H1 (cell line): ENCODE results near the gene NECAB3. TPM values are rescaled to one million over a fixed set of nuclear protein-coding genes. Genes with fewer than 3 reads are reported as not detected.

ENCODE experiments used
- CTCF ChIA-PET: fragments of 300-600 bp; sonication (Branson Sonifier 250); formaldehyde crosslinking; loops from one replicate; lab custom pipeline; 2021; ENCODE audit not compliant: partially characterized antibody; lab: Charles Lee
- POLR2A ChIA-PET: fragments of 300-600 bp; sonication (Branson Sonifier 250); formaldehyde crosslinking; loops from one replicate; lab custom pipeline; 2021; ENCODE audit warnings: inconsistent platforms; ENCODE audit not compliant: partially characterized antibody; lab: Charles Lee
- DNase-seq, 2 experiments: peaks; one replicate each; pipeline versions ENCODE4 v3.0.0 to v3.0.0-alpha.2; 2010 to 2022; ENCODE audit warnings: low spot score in 2 of 2, low read depth in 1 of 2, mixed read lengths in 1 of 2
- FAIRE-seq: peaks from 2 replicates; lab custom pipeline; 2011; peaks lifted over from hg19 to GRCh38; lab: Jason Lieb, UNC
- H2AFZ ChIP-seq: 2 replicates; pipeline ENCODE4 v1.8.1; 2012; ENCODE audit warnings: low read length, inconsistent platforms
- H2AK5ac ChIP-seq: 2 replicates; pipeline ENCODE4 v1.6.1; 2013; ENCODE audit warnings: low read depth, low read length
- H2BK120ac ChIP-seq: replicated peaks from 2 replicates; pipeline ENCODE3; 2013; ENCODE audit warnings: low read depth, low read length, inconsistent platforms
- H2BK12ac ChIP-seq: 2 replicates; pipeline ENCODE4 v1.6.1; 2013; ENCODE audit warnings: low read depth, low read length
- H2BK15ac ChIP-seq: 2 replicates; pipeline ENCODE4 v1.6.1; 2013; ENCODE audit warnings: low read length
- H2BK20ac ChIP-seq: 2 replicates; pipeline ENCODE4 v1.6.1; 2013; ENCODE audit warnings: low read length
- H2BK5ac ChIP-seq: 2 replicates; pipeline ENCODE4 v1.6.1; 2013; ENCODE audit warnings: low read depth, low read length
- H3K14ac ChIP-seq: 2 replicates; pipeline ENCODE4 v1.6.1; 2013; ENCODE audit warnings: inconsistent platforms; ENCODE audit not compliant: insufficient read length
- H3K18ac ChIP-seq: 2 replicates; pipeline ENCODE4 v1.6.1; 2013; ENCODE audit warnings: low read length; ENCODE audit errors: extremely low read depth
- H3K23ac ChIP-seq: 2 replicates; pipeline ENCODE4 v1.6.1; 2013; ENCODE audit warnings: inconsistent platforms; ENCODE audit not compliant: insufficient read length
- H3K23me2 ChIP-seq: 2 replicates; pipeline ENCODE4 v1.6.1; 2013; ENCODE audit warnings: low read depth, low read length
- H3K27ac ChIP-seq: 2 replicates; pipeline ENCODE4 v1.6.1; 2011; ENCODE audit warnings: low read depth, low read length, inconsistent platforms
- H3K27me3 ChIP-seq, 4 experiments: replicated peaks in 1 of 4; 1 replicate in 1 of 4; 2 replicates in 3 of 4; pipeline versions ENCODE4 v1.6.1 to v1.8.1; 2011 to 2013; ENCODE audit warnings: low read length in 3 of 4, mild to moderate bottlenecking in 3 of 4, inconsistent platforms in 2 of 4, mixed read lengths in 2 of 4, moderate library complexity in 1 of 4; ENCODE audit not compliant: control insufficient read depth in 3 of 4, insufficient read depth in 3 of 4; ENCODE audit errors: extremely low read depth in 1 of 4
- H3K36me3 ChIP-seq, 4 experiments: 2 replicates each; pipeline versions ENCODE4 v1.6.1 to v1.8.1; 2011 to 2013; ENCODE audit warnings: mild to moderate bottlenecking in 4 of 4, low read length in 3 of 4, moderate library complexity in 2 of 4, control low read depth in 1 of 4, inconsistent platforms in 1 of 4; ENCODE audit not compliant: insufficient read depth in 4 of 4, control insufficient read depth in 2 of 4
- H3K4ac ChIP-seq: replicated peaks from 2 replicates; pipeline ENCODE3; 2013; ENCODE audit warnings: low read length, low read depth, mixed read lengths, inconsistent platforms; ENCODE audit not compliant: insufficient read length
- H3K4me1 ChIP-seq, 4 experiments: replicated peaks in 1 of 4; 1 replicate in 1 of 4; 2 replicates in 3 of 4; pipeline versions ENCODE4 v1.6.1 to v1.8.1; 2011 to 2013; ENCODE audit warnings: low read length in 3 of 4, inconsistent platforms in 2 of 4, mixed read lengths in 1 of 4; ENCODE audit not compliant: insufficient read depth in 4 of 4, control insufficient read depth in 3 of 4
- H3K4me2 ChIP-seq, 2 experiments: 2 replicates each; pipeline versions ENCODE4 v1.6.1 to v1.8.1; 2011 to 2013; ENCODE audit warnings: low read depth in 2 of 2, low read length in 2 of 2, control low read depth in 1 of 2, inconsistent platforms in 1 of 2, mild to moderate bottlenecking in 1 of 2; ENCODE audit not compliant: insufficient read depth in 1 of 2
- H3K4me3 ChIP-seq, 4 experiments: fragments of 200-600, 300-600 bp in 1 of 4; sonication (generic), shearing (Covaris generic), sonication (Bioruptor Twin) in 1 of 4; 2 replicates each; pipeline versions ENCODE4 v1.5.1 to v1.8.1; 2011 to 2016; ENCODE audit warnings: low read length in 4 of 4, low read depth in 3 of 4, control low read depth in 2 of 4, inconsistent platforms in 2 of 4, mild to moderate bottlenecking in 2 of 4, mixed read lengths in 1 of 4, moderate library complexity in 1 of 4; ENCODE audit not compliant: insufficient read depth in 2 of 4; ENCODE audit errors: extremely low read depth in 1 of 4
- H3K56ac ChIP-seq: replicated peaks from 2 replicates; pipeline ENCODE3; 2013; ENCODE audit warnings: low read depth, mild to moderate bottlenecking, mixed read lengths, low read length, inconsistent platforms; ENCODE audit not compliant: insufficient read length
- H3K79me1 ChIP-seq: 2 replicates; pipeline ENCODE4 v1.6.1; 2013; ENCODE audit warnings: low read depth, low read length, control low read depth
- H3K79me2 ChIP-seq, 2 experiments: 2 replicates each; pipeline versions ENCODE4 v1.6.1 to v1.8.1; 2012 to 2013; ENCODE audit warnings: low read length in 2 of 2, mild to moderate bottlenecking in 2 of 2, inconsistent platforms in 1 of 2; ENCODE audit not compliant: insufficient read depth in 2 of 2, control insufficient read depth in 1 of 2
- H3K9ac ChIP-seq, 4 experiments: replicated peaks in 1 of 4; 1 replicate in 1 of 4; 2 replicates in 3 of 4; pipeline versions ENCODE4 v1.6.1 to v1.8.1; 2011 to 2013; ENCODE audit warnings: low read depth in 3 of 4, low read length in 3 of 4, control low read depth in 2 of 4, mild to moderate bottlenecking in 2 of 4, moderate library complexity in 2 of 4, inconsistent platforms in 1 of 4; ENCODE audit errors: extremely low read depth in 1 of 4
- H3K9me3 ChIP-seq, 2 experiments: 2 replicates each; pipeline versions ENCODE4 v1.6.1 to v1.8.1; 2012 to 2013; ENCODE audit warnings: mild to moderate bottlenecking in 2 of 2, moderate library complexity in 2 of 2, control low read depth in 1 of 2, inconsistent platforms in 1 of 2, low read depth in 1 of 2, low read length in 1 of 2, mixed read lengths in 1 of 2; ENCODE audit not compliant: insufficient read depth in 2 of 2
- H4K20me1 ChIP-seq, 2 experiments: replicated peaks in 1 of 2; 2 replicates each; pipeline versions ENCODE3 to v1.8.1; 2011 to 2013; ENCODE audit warnings: inconsistent platforms in 2 of 2, low read length in 2 of 2, mild to moderate bottlenecking in 1 of 2; ENCODE audit not compliant: insufficient read depth in 2 of 2, control insufficient read depth in 1 of 2
- H4K5ac ChIP-seq: 2 replicates; pipeline ENCODE4 v1.6.1; 2013; ENCODE audit warnings: low read length, low read depth, mixed read lengths, inconsistent platforms; ENCODE audit not compliant: insufficient read length
- H4K8ac ChIP-seq: 2 replicates; pipeline ENCODE4 v1.8.0; 2013; ENCODE audit warnings: mild to moderate bottlenecking, moderate library complexity, low read length, inconsistent platforms; ENCODE audit not compliant: insufficient read depth; ENCODE audit errors: extremely low read depth
- H4K91ac ChIP-seq: replicated peaks from 2 replicates; pipeline ENCODE3; 2013; ENCODE audit warnings: low read length, mixed read lengths, inconsistent platforms; ENCODE audit not compliant: insufficient read length
- BRCA1 ChIP-seq: IDR thresholded peaks from 2 replicates; pipeline ENCODE4 v1.6.1; 2012; ENCODE audit warnings: low read depth, low read length, improper control_type of control experiment
- KDM5A ChIP-seq: fragments of 200-600 bp; IDR thresholded peaks from 2 replicates; pipeline ENCODE4 v1.7.1; 2012; ENCODE audit warnings: mild to moderate bottlenecking, low read length, inconsistent platforms, mixed read lengths
- POLR2A ChIP-seq, 2 experiments: IDR thresholded peaks; 1 replicate in 1 of 2; 2 replicates in 1 of 2; pipeline ENCODE4 v1.6.1; 2011; ENCODE audit warnings: low read depth in 2 of 2, low read length in 2 of 2, mild to moderate bottlenecking in 2 of 2; ENCODE audit errors: control extremely low read depth in 1 of 2
- ZNF274 ChIP-seq: IDR thresholded peaks from 2 replicates; pipeline ENCODE4 v1.7.0; 2012; ENCODE audit warnings: low read length, borderline replicate concordance; ENCODE audit errors: extremely low read depth
- WGBS, 2 experiments: shearing (Covaris generic) in 1 of 2; methylation state at CpG; one replicate each; pipeline versions ENCODE4 v1.1.6 to v1.1.7; 2013 to 2015; ENCODE audit warnings: low lambda C conversion rate in 2 of 2, mixed read lengths in 2 of 2, inconsistent platforms in 1 of 2, low coverage in 1 of 2, missing lambda C conversion rate in 1 of 2; ENCODE audit not compliant: insufficient replicate concordance in 2 of 2, insufficient coverage in 1 of 2, insufficient read length in 1 of 2; ENCODE audit errors: extremely low coverage in 1 of 2, missing lambda C conversion rate in 1 of 2; 5-methylcytosine and 5-hydroxymethylcytosine counted together
- polyA plus RNA-seq, 7 experiments: library from polyadenylated mRNA; depleted of rRNA in 3 of 7; stranded (reverse) in 5 of 7; unstranded in 2 of 7; fragments of >200 nt in 5 of 7; fragments of 200-250 nt in 2 of 7; gene quantifications; 1 replicate in 5 of 7; 2 replicates in 1 of 7; 4 replicates in 1 of 7; pipeline versions ENCODE4 v1.2.1 to v1.2.3, GENCODE V29; 2011 to 2013; ENCODE audit warnings: missing spikeins in 2 of 7, mixed read lengths in 2 of 7
- total RNA-seq: library from RNA; stranded (reverse); fragmentation: NEBNext Ultra II Directional; extraction: Animal tissue kit (Norgen Biotek cat#: 25700); gene quantifications from 2 replicates; pipeline ENCODE4 v1.2.1, GENCODE V29; 2021
- TF ChIP-seq, protein P1 (sequence below): IDR thresholded peaks from 2 replicates; pipeline ENCODE4 v1.6.1; 2011; ENCODE audit warnings: low read depth, mild to moderate bottlenecking, low read length; ENCODE audit not compliant: insufficient read depth

Gene NECAB3
- total and polyA plus RNA-seq, 2 of the 8 experiments (the other 6 are each of a cell fraction or from before 2014, with no cell fraction given), result 20.5 to 46.2 TPM

DNA sequence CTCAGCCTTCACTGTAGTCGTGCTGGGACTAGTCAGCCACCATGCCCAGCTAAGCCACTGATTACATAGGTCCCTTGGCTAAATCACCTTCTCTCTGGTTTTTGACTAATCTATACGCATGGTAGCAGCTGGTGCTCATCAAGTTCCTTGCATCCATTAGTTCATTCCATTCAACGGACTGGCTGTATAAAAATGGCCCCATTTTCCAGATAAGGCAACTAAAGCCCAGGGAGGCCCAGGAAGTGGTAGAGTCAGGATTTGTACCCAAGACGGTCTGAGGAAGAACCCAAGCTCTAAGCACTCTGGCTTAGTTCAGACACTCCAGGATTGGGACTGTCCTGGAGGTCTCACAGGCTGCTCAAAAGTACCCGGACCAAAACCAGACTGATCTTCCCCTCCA, 7.1 kb upstream of the NECAB3 start:
- no peak overlapping the region for H3K9ac ChIP-seq
- H3K18ac ChIP-seq, result no peak overlapping the region
- no peaks in the 10 kb centered on the region for H3K27me3 ChIP-seq
- H3K23ac ChIP-seq, result no peak overlapping the region
- no peak overlapping the region for H4K5ac ChIP-seq
- H3K4ac ChIP-seq, result no peak overlapping the region
- no peak overlapping the region for H2AK5ac ChIP-seq
- H3K4me3 ChIP-seq, result no peak overlapping the region
- H3K4me1 ChIP-seq, result peaks cover 4 to 20% (median 10%) of the 10 kb centered on the region in 4 experiments
- H2BK120ac ChIP-seq, result no peak overlapping the region
- H3K23me2 ChIP-seq, result peaks cover 9% of the 10 kb centered on the region
- no peak overlapping the region for H3K27ac ChIP-seq
- no peak overlapping the region for H3K14ac ChIP-seq
- H3K56ac ChIP-seq, result no peak overlapping the region
- ChIA-PET POLR2A (interaction anchor here (1.1 to 14.0 kb wide), 3 partner anchors 14 to 211 kb away, joined by 3 to 245 read pairs (median 3); partner anchors contain the start of genes ACTL10, C20orf144 and NECAB3), CTCF (interaction anchor here (0.8 to 2.2 kb wide), 4 partner anchors 10 to 157 kb away, joined by 3 to 14 read pairs (median 4); partner anchors contain the start of gene ACTL10)
- TF ChIP-seq, protein P1, sequence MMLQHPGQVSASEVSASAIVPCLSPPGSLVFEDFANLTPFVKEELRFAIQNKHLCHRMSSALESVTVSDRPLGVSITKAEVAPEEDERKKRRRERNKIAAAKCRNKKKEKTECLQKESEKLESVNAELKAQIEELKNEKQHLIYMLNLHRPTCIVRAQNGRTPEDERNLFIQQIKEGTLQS, result no peak
- no peak for TF ChIP-seq KDM5A
- no peak for TF ChIP-seq BRCA1
- TF ChIP-seq ZNF274, result no peak
- TF ChIP-seq POLR2A (IDR thresholded peaks at IDR 0.05; ENCODE audit: control extremely low read depth in 1 of 2, low read depth in 2 of 2, low read length in 2 of 2), result peak in 1 of 2 experiments; percentile 43; a peak in 1 of 3 replicates
- no peak overlapping the region for H2BK12ac ChIP-seq
- no peak overlapping the region for H2BK20ac ChIP-seq
- H3K4me2 ChIP-seq, result no peak overlapping the region
- no peak overlapping the region for H4K91ac ChIP-seq
- H4K20me1 ChIP-seq, result peaks cover 19 to 55% of the 10 kb centered on the region in 2 experiments
- H2BK15ac ChIP-seq, result no peak overlapping the region
- DNase-seq, result no peak
- no peak overlapping the region for H2BK5ac ChIP-seq
- WGBS, 2 experiments, result 88% methylated on average over 5 of the region's 5 CpGs; no CpG with 5 or more reads in 1 of the 2 experiments
- H4K8ac ChIP-seq, result no peak overlapping the region
- H3K36me3 ChIP-seq, result peaks cover 18 to 37% (median 30%) of the 10 kb centered on the region in 4 experiments; a peak in 7 of 8 replicates
- peaks cover 0 to 51% of the 10 kb centered on the region in 2 experiments; a peak in 3 of 4 replicates for H3K79me2 ChIP-seq
- no peak for FAIRE-seq
- H3K9me3 ChIP-seq, result no peaks in the 10 kb centered on the region
- H2AFZ ChIP-seq, result no peak overlapping the region
- H3K79me1 ChIP-seq, result peaks cover 19% of the 10 kb centered on the region
